SU-DHL-6 (cell line): ENCODE results near the gene TEKTIP1.

ENCODE experiments used
- CTCF ChIP-seq: fragments of 200-600 bp; sonication (generic); IDR thresholded peaks from one replicate; pipeline ENCODE4 v1.5.1; 2017; ENCODE audit warnings: antibody characterized with exemption, mild to moderate bottlenecking, low read length, moderate library complexity; ENCODE audit not compliant: insufficient read depth, poor library complexity, severe bottlenecking
- EZH2phosphoT487 ChIP-seq: fragments of 200-600 bp; sonication (generic), shearing (Covaris generic); conservative IDR thresholded peaks from 2 replicates; pipeline ENCODE4 v1.6.1; 2018; ENCODE audit warnings: mild to moderate bottlenecking, antibody characterized with exemption, low read length, moderate library complexity, mixed read lengths

- TF ChIP-seq EZH2phosphoT487 (no peak), CTCF (no peak)
Measured at GRCh38 chr19:3508771-3509535, 30.0 kb upstream of the TEKTIP1 start.
